HUDEP-2 (cell line): Measurements from ENCODE around the gene SLC38A5.
"Not testable (repeated sequence)": the region's sequence is repeated elsewhere in the genome, so short reads cannot be mapped to it uniquely, and the experiment has no call there.

ENCODE experiments used
- DNase-seq, 76 experiments: peaks; one replicate each; lab custom pipeline; 2025; ENCODE audit not compliant: unreplicated experiment in 76 of 76; lab: John Stamatoyannopoulos, UW

The SLC38A5 gene

GRCh38 chrX:48471504-48471903 lies 1.4 kb upstream of the SLC38A5 start:
- no peak for DNase-seq

GRCh38 chrX:48470833-48471118 lies 716 bp upstream of the SLC38A5 start:
- DNase-seq: no peak

- peak in 44 of 76 experiments; percentile 0 to 51 (median 24) for DNase-seq
These were observed 1.1 kb downstream of the SLC38A5 start for GRCh38 chrX:48468693-48469691.

- peak in 67 of 76 experiments; percentile 1 to 73 (median 49) for DNase-seq
These were observed 1.8 kb downstream of the SLC38A5 start for GRCh38 chrX:48468247-48468671.

GRCh38 chrX:48467281-48467761 lies 2.7 kb downstream of the SLC38A5 start:
- peak in 25 of 76 experiments; percentile 3 to 50 (median 22) for DNase-seq

GRCh38 chrX:48466696-48467095 lies 3.4 kb downstream of the SLC38A5 start:
- peak in 21 of 76 experiments; percentile 2 to 21 (median 10) for DNase-seq

- no peak for DNase-seq
These were observed 4.6 kb downstream of the SLC38A5 start for GRCh38 chrX:48465336-48465933.

GRCh38 chrX:48461830-48462229 lies 8.2 kb downstream of the SLC38A5 start:
- DNase-seq: no peak

- no peak for DNase-seq
These were observed 9.5 kb downstream of the SLC38A5 start for GRCh38 chrX:48460606-48461005.

- DNase-seq: no peak
These were observed 10.0 kb downstream of the SLC38A5 start for GRCh38 chrX:48460031-48460430.

- DNase-seq: no peak
These were observed 10.6 kb downstream of the SLC38A5 start for GRCh38 chrX:48459483-48459882.

GRCh38 chrX:48458711-48459110 lies 11.3 kb downstream of the SLC38A5 start:
- no peak for DNase-seq

- DNase-seq: no peak
These were observed 13.3 kb downstream of the SLC38A5 start for GRCh38 chrX:48456628-48457331.

GRCh38 chrX:48451708-48452107 lies 18.4 kb downstream of the SLC38A5 start:
- peak in 23 of 76 experiments; percentile 0 to 45 (median 8) for DNase-seq

- no peak for DNase-seq
These were observed 20.0 kb downstream of the SLC38A5 start for GRCh38 chrX:48450076-48450475.

- not testable (repeated sequence) for DNase-seq
These were observed 22.9 kb downstream of the SLC38A5 start for GRCh38 chrX:48447201-48447600.

GRCh38 chrX:48433713-48434112 lies 36.3 kb downstream of the SLC38A5 start:
- not testable (repeated sequence) for DNase-seq

GRCh38 chrX:48430166-48430565 lies 39.9 kb downstream of the SLC38A5 start:
- not testable (repeated sequence) for DNase-seq

GRCh38 chrX:48429606-48430005 lies 40.5 kb downstream of the SLC38A5 start:
- DNase-seq: not testable (repeated sequence)

- DNase-seq: not testable (repeated sequence)
These were observed 42.9 kb downstream of the SLC38A5 start for GRCh38 chrX:48427027-48427716.
